Left colon (tissue), 2 donors: Measurements from ENCODE around the gene RAPGEFL1. TPM values are rescaled to one million over a fixed set of nuclear protein-coding genes. Genes with fewer than 3 reads are reported as not detected.
"Not testable (repeated sequence)": the region's sequence is repeated elsewhere in the genome, so short reads cannot be mapped to it uniquely, and the experiment has no call there.

ENCODE experiments used
- ATAC-seq: fragments of 200-7000 bp; cut with Tn5 transposase; one replicate; pipeline ENCODE4 v1.9.1; 2020; ENCODE audit warnings: mild to moderate bottlenecking, moderate library complexity
- DNase-seq, 2 donors: peaks; one replicate each; pipeline ENCODE4 v3.0.0-alpha.2; 2020
- intact Hi-C, 2 donors: fragments of 100-400 bp; cut with DNase I in 1 of 2; cut with micrococcal nuclease in 1 of 2; formaldehyde crosslinking; loops; one replicate each; pipeline versions ENCODE4 v1.11.2 to v1.14.0; 2022; cut with DNase I, micrococcal nuclease
- total RNA-seq, 2 donors: library from RNA; stranded (reverse); fragmentation: NEBNext Ultra II Directional; extraction: Animal tissue kit (Norgen Biotek cat#: 25700); gene quantifications; one replicate each; pipeline ENCODE4 v1.2.1, GENCODE V29; 2021
- donor health status: DM: no; HTN: no; CAD: no.
- donor health status: DM: yes; HTN: yes; CAD: no.

RAPGEFL1 gene
- total RNA-seq, 2 donors from 2014 or later = 149 to 194 TPM

DNA sequence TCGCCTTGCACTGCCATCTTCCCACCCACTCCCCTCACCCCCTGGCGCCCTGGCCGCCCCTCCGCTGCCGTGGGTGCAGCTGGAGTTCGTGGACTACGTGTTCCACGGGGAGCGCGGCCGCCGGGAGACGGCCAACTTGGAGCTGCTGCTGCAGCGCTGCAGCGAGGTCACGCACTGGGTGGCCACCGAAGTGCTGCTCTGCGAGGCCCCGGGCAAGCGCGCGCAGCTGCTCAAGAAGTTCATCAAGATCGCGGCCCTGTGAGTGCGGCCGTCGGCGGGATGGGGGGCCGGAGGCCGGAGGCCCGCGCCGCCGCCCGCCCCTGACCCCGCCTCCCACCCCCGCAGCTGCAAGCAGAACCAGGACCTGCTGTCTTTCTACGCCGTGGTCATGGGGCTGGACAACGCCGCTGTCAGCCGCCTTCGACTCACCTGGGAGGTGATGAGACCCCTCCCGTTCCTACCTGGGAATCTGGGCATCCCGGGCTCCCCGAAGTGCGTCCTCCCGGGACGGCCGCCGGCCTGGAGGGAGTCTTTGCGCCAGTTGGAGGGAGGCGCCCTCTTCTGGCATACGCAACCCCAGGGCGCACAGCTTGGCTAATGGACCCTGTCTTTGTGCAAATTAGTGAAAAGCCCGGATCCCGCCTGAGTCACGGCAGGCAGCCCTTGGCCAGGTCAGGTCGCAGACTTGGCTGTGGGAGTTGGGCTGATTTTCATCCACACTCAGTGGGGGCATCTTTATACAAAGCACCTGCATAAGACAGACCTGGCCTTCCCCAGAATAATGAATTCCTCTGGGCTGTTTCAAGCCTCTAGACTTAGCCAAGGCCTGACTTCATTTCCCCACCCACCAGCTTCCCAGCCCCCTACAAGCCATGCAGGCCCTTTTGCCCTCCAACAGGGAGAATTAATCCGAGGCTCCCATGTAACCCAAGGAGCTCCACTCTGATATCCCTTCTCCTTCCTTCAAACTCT, 14.3 kb downstream of the RAPGEFL1 start:
- intact Hi-C loops = loop anchor here in 1 of 2 donors (10.0 kb wide), 1 partner anchor 163 kb away; no protein-coding TSS in a partner anchor
- DNase-seq = peak; percentile 53 to 72
- peak; percentile 23 for ATAC-seq

DNA sequence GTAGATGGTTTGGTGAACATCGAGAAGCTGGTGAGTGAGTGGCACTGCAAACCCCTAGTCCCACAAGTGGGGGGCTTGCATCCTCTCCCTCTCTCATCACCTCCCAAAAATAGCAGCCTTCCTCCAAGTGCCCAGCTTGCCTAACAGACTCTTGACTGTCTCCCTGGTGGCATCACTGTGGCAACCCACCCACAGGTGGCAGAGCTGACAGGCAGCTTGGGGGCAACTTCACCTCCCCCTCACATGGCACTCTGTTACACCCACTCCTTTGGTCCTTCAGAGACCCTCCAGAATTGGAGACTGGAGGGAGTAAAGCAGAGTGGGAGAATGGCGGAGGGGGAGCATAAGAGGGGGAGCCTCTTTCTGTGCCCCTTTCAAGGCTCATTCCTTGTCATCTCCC, 15.7 kb downstream of the RAPGEFL1 start:
- ATAC-seq (no peak), DNase-seq (no peak)
- intact Hi-C loops = loop anchor here in 1 of 2 donors (10.0 kb wide), 1 partner anchor 162 kb away; no protein-coding TSS in a partner anchor

DNA sequence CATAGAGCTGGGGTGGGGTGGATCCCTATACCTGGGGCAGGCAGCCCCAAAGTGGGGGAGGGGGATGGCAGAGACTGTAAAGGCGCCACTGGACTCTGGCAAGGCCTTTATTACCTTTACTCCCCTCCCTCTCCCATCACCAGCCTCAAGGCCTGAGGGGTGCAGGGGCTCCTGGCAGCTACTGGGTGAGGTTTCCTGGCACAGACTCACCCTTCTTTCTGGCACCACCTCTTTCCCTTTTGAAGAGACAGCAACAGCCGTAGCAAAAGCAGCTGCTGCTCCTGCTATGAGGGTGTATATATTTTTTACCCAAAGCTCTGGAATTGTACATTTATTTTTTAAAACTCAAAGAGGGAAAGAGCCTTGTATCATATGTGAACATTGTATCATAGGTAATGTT, 17.6 kb downstream of the RAPGEFL1 start:
- ATAC-seq (peak; percentile 18), DNase-seq (no peak)
- intact Hi-C loops = loop anchor here in 1 of 2 donors (10.0 kb wide), 1 partner anchor 160 kb away; no protein-coding TSS in a partner anchor

DNA sequence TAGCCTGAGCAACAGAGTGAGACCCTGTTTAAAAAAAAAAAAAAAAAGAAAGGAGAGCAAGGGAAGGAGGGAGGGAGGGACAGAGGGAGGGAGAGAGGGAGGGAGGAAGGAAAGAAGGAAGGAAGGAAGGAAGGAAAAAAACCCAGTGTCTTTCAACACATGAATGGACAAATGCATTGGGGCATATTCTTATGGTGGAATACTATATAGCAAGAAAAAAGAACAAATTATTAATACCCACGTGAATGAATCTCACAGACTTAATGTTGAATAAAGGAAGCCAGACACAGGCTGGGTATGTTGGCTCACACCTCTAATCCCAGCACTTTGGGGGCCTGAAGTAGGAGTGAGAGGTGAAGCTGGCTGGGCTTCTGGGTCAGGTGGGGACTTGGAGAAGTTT, 20.3 kb downstream of the RAPGEFL1 start:
- intact Hi-C loops = loop anchor here in 1 of 2 donors (10.0 kb wide), 1 partner anchor 157 kb away; no protein-coding TSS in a partner anchor
- DNase-seq = no peak

DNA sequence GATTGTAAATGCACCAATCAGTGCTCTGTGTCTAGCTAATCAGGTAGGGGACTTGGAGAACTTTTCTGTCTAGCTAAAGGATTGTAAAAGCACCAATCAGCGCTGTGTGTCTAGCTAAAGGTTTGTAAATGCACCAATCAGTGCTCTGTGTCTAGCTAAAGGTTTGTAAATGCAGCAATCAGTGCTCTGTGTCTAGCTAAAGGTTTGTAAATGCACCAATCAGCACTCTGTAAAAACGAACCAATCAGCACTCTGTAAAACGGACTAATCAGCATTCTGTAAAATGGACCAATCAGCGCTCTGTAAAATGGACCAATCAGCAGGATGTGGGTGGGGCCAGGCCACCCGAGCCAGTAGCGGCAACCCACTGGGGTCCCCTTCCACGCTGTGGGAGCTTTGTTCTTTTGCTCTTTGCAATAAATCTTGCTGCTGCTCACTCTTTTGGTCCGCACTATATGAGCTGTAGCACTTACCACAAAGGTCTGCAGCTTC, 20.7 kb downstream of the RAPGEFL1 start:
- intact Hi-C loops = loop anchor here in 1 of 2 donors (10.0 kb wide), 1 partner anchor 157 kb away; no protein-coding TSS in a partner anchor
- DNase-seq, ATAC-seq: not testable (repeated sequence)

More for the DNA sequence above, 20.3 kb downstream of the RAPGEFL1 start:
- ATAC-seq = no peak

DNA sequence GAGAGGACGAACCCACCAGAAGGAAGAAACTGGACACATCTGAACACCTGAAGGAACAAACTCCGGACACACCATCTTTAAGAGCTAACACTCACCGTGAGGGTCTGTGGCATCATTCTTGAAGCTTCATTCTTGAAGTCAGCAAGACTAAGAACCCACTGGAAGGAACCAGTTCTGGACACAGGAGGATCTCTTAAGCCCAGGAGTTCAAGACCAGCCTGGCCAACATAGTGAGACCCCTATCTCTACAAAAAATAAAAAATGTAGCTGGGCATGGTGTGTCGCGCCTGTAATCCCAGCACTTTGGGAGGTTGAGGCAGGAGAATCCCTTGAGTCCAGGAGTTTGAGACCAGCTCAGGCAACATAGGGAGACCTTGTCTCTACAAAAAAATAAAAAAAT, 21.3 kb downstream of the RAPGEFL1 start:
- intact Hi-C loops = loop anchor here in 1 of 2 donors (10.0 kb wide), 1 partner anchor 156 kb away; no protein-coding TSS in a partner anchor
- DNase-seq = no peak
- no peak for ATAC-seq

DNA sequence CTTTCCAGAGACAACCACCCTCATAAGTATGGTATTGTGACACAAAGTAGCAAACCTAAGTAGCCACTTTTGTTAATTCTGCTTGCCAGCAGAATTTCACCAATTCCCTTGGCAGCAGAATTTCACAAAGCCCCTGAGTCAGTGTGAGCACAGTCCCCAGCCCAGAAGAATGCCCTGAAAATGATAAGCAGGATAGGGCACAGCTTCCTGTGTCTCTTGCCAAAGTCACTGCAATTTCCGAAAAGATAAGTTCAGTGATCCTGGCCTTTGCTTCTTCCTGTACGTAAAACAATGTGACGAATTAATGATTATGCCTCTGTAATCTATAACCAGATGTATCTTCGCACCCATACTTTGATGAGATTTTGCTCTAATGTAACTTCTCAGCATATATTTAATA, 25.9 kb downstream of the RAPGEFL1 start:
- ATAC-seq = peak; percentile 71
- DNase-seq = no peak
- intact Hi-C loops = loop anchor here in 1 of 2 donors (5.0 kb wide), 1 partner anchor 89 kb away; no protein-coding TSS in a partner anchor

DNA sequence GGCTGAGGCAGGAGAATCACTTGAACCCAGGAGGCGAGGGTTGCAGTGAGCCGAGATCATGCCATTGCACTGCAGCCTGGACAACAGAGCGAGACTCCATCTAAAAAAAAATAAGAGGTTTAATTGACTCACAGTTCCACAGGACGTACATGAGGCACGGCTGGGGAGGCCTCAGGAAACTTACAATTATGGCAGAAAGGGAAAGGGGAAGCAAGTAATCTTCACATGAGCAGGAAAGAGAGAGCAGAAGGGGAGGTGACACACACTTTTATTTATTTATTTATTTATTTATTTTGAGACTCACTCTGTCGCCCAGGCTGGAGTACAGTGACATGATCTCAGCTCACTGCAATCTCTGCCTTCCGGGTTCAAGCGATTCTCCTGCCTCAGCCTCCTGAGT, 28.9 kb downstream of the RAPGEFL1 start:
- DNase-seq, ATAC-seq, intact Hi-C loops: not testable (repeated sequence)

DNA sequence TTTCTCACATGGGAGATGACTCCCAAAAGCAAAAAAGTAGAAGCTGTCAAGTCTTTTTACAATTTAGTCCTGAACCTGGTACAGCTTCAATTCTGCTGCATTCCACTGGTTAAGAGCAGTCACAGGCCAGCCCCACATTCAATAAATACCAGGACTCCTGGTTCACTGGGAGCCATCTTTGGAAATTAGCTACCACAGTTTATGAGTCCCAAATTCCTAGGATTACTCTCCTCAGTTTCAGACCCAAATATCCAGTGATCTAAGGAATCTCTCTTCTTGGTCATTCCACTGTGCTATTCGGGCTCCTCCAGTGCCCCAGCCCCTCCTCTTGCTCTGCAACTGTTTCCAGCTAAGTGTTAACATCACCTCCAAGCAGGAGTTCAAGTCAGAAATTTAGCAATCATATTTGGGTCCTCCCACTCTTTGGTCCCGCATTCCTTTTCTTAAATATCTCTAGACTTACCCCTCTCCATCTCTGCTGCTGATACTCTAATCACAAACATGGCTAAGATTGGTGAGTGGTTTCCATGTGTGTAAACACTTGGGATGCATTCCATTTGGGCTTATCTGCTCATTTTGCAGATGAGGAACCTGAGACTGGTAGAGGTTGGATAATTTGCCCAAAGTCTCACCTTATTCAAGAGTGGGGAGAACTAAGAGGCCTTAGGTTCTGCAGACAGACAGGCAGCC, 32.3 kb downstream of the RAPGEFL1 start:
- DNase-seq (no peak), ATAC-seq (no peak)
- intact Hi-C loops = no loop called here

DNA sequence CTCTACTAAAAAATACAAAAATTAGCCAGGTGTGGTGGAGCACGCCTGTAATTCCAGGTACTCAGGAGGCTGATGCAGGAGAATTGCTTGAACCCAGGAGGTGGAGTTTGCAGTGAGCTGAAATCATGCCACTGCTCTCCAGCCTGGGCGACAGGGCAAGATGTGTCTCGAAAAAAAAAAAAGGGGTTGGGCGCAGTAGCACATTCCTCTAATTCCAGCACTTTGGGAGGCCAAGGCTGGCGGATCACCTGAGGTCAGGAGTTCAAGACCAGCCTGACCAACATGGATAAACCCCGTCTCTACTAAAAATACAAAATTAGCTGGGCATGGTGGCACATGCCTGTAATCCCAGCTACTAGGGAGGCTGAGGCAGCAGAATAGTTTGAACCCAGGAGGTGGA, 36.6 kb downstream of the RAPGEFL1 start:
- intact Hi-C loops, DNase-seq, ATAC-seq: not testable (repeated sequence)

DNA sequence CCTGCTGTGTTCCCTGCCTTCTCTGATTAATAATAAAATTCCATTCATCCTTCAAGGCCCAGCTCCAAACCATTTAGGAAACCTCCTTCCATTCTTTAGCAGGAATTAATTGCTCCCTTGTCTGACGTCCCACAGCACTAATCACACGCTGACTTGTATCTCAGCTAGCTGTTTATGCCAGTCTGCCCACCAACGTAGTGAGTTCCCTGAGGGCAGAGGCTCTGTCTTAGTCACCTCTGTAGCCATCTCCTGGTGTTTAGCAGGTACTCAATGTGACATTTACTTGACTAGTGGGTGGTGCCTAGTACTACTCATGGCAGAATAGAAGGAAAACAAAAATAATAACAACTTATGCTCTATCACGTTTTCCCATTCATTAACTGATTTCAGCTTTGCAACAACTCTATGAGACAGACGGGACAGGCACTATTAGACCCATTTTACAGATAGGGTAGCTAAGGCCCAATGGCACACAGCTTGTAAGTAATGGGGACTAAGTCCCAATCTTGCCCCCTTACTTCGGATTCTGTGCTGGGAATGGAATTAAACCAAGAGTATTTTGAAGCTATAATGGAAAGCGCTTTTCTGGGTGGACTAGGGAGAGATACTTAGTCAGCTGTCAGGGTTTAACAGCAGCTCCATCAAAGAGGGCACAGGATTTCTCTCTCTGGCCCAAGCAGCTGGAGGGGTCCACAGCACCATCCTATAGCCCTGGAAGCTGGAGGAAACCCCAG, 40.9 kb downstream of the RAPGEFL1 start:
- ATAC-seq (no peak), DNase-seq (no peak)
- intact Hi-C loops = no loop called here

DNA sequence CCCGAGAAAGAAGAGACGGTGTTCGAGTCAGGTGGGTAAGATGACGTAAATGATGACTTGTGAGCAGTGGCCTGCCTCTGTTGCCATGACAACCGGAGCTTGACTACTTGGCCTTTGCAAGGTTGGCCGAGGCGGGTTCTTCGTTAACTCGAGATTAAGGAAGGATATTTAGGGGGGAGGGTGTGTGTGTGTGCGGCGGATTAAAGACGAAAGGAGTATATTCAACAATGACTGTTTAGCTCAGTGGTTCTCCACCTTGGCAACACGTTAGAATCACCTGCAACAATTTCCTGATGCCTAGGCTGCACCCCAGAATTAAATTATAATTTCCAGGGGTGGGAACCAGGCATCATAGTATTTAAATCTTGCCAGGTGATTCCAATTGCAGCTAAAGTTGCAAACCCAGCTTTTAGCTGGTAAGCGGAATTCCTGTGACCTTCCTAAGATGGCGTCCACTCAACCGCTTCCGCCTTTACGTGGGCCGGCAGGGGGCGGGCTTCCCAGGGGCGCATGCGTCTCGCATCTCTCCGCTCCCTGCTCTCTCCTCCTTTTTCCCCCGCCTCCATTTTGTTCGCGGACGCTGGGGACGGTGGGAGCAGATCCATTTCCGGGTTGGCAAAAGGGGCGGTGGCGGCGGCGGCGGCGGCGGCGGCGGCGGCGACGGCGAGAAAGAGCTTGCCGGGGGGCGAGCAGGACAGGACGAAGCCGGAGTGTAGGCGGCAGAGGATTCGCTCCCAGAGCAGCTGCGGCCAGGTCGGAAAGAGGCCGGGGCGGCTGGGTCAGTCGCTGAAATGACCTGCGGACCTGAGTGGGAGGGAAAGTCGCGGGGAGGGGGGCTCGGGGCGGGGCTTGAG, 41.7 kb downstream of the RAPGEFL1 start, which contains the start of gene WIPF2:
WIPF2 (plus strand) TSS at position 565 of the 854 bp plus-strand sequence. CDS start 37,156 bp downstream, outside the sequence.
- ATAC-seq = peak; percentile 98
- peak; percentile 97 to 98 for DNase-seq
- intact Hi-C loops = no loop called here

DNA sequence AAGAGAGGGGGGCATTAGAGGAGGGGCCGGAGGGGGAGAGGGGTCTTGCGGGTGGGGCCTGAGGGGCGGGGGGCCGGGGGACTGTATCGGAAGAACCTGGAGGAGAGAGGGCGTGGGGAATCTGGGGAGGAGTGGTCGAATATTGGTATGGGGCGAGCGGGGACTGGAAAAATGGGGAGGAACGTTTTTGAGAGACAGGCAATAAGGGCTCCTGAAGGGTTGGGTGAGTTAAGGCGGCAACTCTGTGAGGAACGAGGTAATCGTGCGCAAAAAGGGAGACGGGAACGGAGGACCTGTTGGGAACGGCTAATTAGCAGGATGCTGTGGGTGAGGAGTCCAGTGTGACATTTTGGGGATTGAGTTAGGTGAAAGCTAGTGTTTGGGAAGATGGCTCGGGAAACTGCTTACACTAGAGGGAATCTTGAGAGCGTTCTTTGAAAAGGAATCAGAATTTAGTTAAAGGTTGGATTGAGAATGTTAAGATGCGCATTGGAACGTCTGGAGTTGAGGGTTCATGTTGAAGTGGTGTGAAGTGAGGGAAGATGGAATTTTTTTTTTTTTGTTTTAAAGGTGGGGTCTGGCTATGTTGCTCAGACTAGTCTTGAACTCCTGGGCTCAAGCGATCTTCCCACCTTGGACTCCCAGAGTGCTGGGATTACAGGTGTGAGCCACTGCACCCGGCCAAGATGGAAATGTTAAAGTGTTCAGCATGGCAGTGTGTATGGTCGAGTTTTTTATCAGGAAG, 42.5 kb downstream of the RAPGEFL1 start:
- ATAC-seq (peak; percentile 53), DNase-seq (peak in 1 of 2 donors; percentile 36)
- intact Hi-C loops = no loop called here

DNA sequence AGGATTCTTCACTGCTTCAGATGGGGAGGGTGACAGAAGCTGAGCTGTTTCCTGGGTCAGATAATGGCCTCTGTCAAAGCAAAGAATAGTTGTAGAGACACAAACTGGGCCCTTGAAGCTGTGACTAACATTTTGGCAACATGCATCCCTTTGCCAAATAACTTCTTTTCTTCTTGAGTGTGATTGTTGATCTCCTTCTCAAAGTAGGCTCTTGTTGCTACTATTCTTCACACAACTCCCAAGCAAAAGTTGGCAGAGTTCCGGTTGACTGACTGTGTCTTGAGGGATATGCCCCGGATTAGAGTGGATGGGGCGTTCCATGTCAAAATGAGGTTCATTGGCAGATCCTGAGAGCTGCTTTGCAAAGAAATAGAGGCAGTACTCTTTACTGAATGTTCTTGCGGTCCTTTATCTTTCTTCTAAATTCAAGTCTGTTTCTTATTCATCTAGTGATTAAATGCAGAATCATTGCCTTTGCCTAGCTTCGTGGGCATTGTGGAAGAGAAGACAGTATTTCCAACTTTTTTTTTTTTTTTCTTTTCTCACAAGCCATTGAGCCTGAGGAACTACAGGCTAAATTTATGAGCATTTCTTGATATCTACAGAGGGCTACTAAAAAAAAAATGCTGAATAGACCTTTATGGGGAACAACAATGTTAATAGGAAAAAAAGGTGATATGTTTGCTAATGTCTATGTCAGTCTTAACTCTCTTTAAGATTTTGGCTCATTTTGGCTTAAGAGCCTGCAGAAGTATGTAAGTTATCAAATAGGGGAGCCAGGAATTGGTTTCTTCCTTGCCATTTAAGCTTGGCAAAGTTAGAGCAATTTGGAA, 47.7 kb downstream of the RAPGEFL1 start:
- ATAC-seq (no peak), DNase-seq (no peak)
- intact Hi-C loops = no loop called here

DNA sequence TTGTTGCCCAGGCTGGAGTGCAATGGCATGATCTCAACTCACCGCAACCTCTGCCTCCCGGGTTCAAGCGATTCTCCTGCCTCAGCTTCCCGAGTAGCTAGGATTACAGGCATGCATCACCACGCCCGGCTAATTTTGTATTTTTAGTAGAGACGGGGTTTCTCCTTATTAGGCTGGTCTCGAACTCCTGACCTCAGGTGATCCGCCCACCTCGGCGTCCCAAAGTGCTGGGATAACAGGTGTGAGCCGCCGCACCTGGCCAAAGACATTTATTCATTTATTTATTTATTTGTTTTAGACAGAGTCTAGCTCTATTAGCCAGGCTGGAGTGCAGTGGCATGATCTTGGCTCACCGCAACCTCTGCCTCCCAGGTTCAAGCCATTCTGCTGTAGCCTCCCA, 51.9 kb downstream of the RAPGEFL1 start:
- ATAC-seq, intact Hi-C loops, DNase-seq: not testable (repeated sequence)

DNA sequence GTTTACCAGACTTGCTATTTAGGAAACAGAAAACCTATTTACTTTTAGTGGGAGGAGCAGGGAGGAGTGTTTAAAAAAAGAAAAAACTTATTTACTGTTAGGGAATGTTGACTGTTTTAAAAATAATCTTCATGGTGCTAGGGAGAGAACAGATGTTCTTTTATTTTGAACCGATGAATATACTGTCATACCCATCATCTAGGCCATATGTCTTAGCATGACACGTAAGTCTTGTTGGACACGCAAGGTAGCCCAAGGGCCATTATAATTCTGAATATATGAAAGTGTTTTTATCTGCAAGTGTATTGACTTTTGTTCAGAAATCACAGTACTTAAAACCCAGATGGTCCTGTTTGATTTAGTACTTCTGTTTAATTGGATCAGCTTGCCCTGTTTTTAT, 53.4 kb downstream of the RAPGEFL1 start:
- DNase-seq (no peak), ATAC-seq (no peak)
- intact Hi-C loops = no loop called here
